B cell (primary cell): ENCODE measurements around the gene TXNDC11.

Experiments
- CTCF ChIP-seq: fragments of 200-600 bp; IDR thresholded peaks from one replicate; pipeline ENCODE4 v1.8.0; 2022; ENCODE audit warnings: antibody characterized with exemption, mild to moderate bottlenecking
- EZH2 ChIP-seq: IDR thresholded peaks from 2 replicates; pipeline ENCODE4 v1.6.1; 2012; ENCODE audit warnings: borderline replicate concordance, low read depth, mild to moderate bottlenecking, moderate library complexity, low read length; ENCODE audit not compliant: insufficient read depth, poor library complexity, severe bottlenecking

- TF ChIP-seq CTCF (no peak), EZH2 (no peak)
Observed at GRCh38 chr16:11666103-11667055, 76.3 kb downstream of the TXNDC11 start.
